Glomerular visceral epithelial cell (primary cell): ENCODE results near the gene SHMT2.

Experiments used
- DNase-seq: peaks from one replicate; pipeline ENCODE4 v3.0.0-alpha.2; 2016; ENCODE audit errors: extremely low spot score

Gene SHMT2

GRCh38 chr12:57227315-57228115, 2.0 kb upstream of the SHMT2 start:
- no peak for DNase-seq

GRCh38 chr12:57229046-57229633, 371 bp upstream of the SHMT2 start:
- DNase-seq = no peak

GRCh38 chr12:57230381-57231155, 1.1 kb downstream of the SHMT2 start:
- no peak for DNase-seq

- DNase-seq = no peak
These were observed 1.9 kb downstream of the SHMT2 start for GRCh38 chr12:57231276-57232021.

GRCh38 chr12:57232156-57232756, 2.7 kb downstream of the SHMT2 start:
- DNase-seq = no peak

GRCh38 chr12:57233357-57234232, 4.1 kb downstream of the SHMT2 start:
- DNase-seq = no peak

- no peak for DNase-seq
These were observed 4.7 kb downstream of the SHMT2 start for GRCh38 chr12:57234233-57234570.

GRCh38 chr12:57234571-57235016, 5.1 kb downstream of the SHMT2 start:
- no peak for DNase-seq

- DNase-seq = no peak
These were observed 5.7 kb downstream of the SHMT2 start for GRCh38 chr12:57235017-57235727.

GRCh38 chr12:57235728-57236131, 6.2 kb downstream of the SHMT2 start:
- no peak for DNase-seq

GRCh38 chr12:57236201-57236924, 6.9 kb downstream of the SHMT2 start:
- no peak for DNase-seq

GRCh38 chr12:57236925-57237595, 7.5 kb downstream of the SHMT2 start:
- DNase-seq = no peak

GRCh38 chr12:57237596-57237931, 8.1 kb downstream of the SHMT2 start:
- no peak for DNase-seq

- no peak for DNase-seq
These were observed 8.7 kb downstream of the SHMT2 start for GRCh38 chr12:57237932-57238853.

- peak; percentile 89 for DNase-seq
These were observed 9.5 kb downstream of the SHMT2 start for GRCh38 chr12:57238854-57239554.

- no peak for DNase-seq
These were observed 10.1 kb downstream of the SHMT2 start for GRCh38 chr12:57239587-57240065.
